PC-9 (cell line): ENCODE results near the gene CYFIP1. TPM values are rescaled to one million over a fixed set of nuclear protein-coding genes. Genes with fewer than 3 reads are reported as not detected.
"Not testable (repeated sequence)": the region's sequence is repeated elsewhere in the genome, so short reads cannot be mapped to it uniquely, and the experiment has no call there.

Source experiments
- BruUV-seq: library from RNA; stranded (reverse); fragments of 400-500 nt; replicated peaks from 2 replicates; lab custom pipeline; 2021; lab: Mats Ljungman, UMichigan
- CTCF ChIA-PET: fragments of 300-600 bp; sonication (Branson Sonifier 250); formaldehyde crosslinking; loops from one replicate; lab custom pipeline; 2022; ENCODE audit warnings: antibody characterized with exemption; lab: Charles Lee
- POLR2A ChIA-PET: fragments of 300-600 bp; sonication (Branson Sonifier 250); formaldehyde crosslinking; loops from one replicate; lab custom pipeline; 2022; ENCODE audit warnings: antibody characterized with exemption; ENCODE audit not compliant: unreplicated experiment; lab: Charles Lee
- DNase-seq, 2 experiments: peaks; one replicate each; pipeline versions ENCODE4 v3.0.0 to v3.0.0-alpha.2; 2015 to 2022; ENCODE audit warnings: mixed read lengths in 1 of 2
- H2AFZ ChIP-seq: fragments of 200-600 bp; sonication (generic); 2 replicates; pipeline ENCODE4 v1.8.1; 2017; ENCODE audit warnings: antibody characterized with exemption
- H3F3A ChIP-seq: fragments of 200-600 bp; sonication (generic); 2 replicates; pipeline ENCODE4 v1.8.1; 2017; ENCODE audit warnings: antibody characterized with exemption, mild to moderate bottlenecking, low read depth; ENCODE audit not compliant: insufficient read depth
- H3K27ac ChIP-seq: fragments of 200-600 bp; sonication (generic); 2 replicates; pipeline ENCODE4 v1.6.1; 2016; ENCODE audit warnings: mixed run types
- H3K27me3 ChIP-seq: fragments of 200-600 bp; sonication (generic); 2 replicates; pipeline ENCODE4 v1.6.1; 2016; ENCODE audit warnings: low read depth, mixed run types; ENCODE audit not compliant: insufficient read depth
- H3K36me3 ChIP-seq: fragments of 200-600 bp; sonication (generic); 2 replicates; pipeline ENCODE4 v1.6.1; 2016; ENCODE audit warnings: low read depth, mixed run types
- H3K4me1 ChIP-seq: fragments of 200-600 bp; sonication (generic); replicated peaks from 2 replicates; pipeline ENCODE4 v1.6.1; 2016; ENCODE audit warnings: mixed run types; ENCODE audit not compliant: insufficient read depth
- H3K4me2 ChIP-seq: fragments of 200-600 bp; sonication (generic); 2 replicates; pipeline ENCODE4 v1.6.1; 2017; ENCODE audit warnings: mixed run types
- H3K4me3 ChIP-seq: fragments of 200-600 bp; sonication (generic); 2 replicates; pipeline ENCODE4 v1.6.1; 2016; ENCODE audit warnings: mixed run types
- H3K79me2 ChIP-seq: fragments of 200-600 bp; sonication (generic); 2 replicates; pipeline ENCODE4 v1.6.1; 2017; ENCODE audit warnings: low read depth, mixed run types
- H3K9me2 ChIP-seq: fragments of 200-600 bp; sonication (generic); 2 replicates; pipeline ENCODE4 v1.8.1; 2017; ENCODE audit warnings: mild to moderate bottlenecking; ENCODE audit not compliant: insufficient read depth
- H3K9me3 ChIP-seq: fragments of 200-600 bp; sonication (generic); 2 replicates; pipeline ENCODE4 v1.8.1; 2016; ENCODE audit warnings: low read depth; ENCODE audit not compliant: insufficient read depth
- H4K20me1 ChIP-seq: fragments of 200-600 bp; sonication (generic); 2 replicates; pipeline ENCODE4 v1.8.1; 2017; ENCODE audit not compliant: insufficient read depth
- EZH2 ChIP-seq: fragments of 200-600 bp; sonication (generic); IDR thresholded peaks from 2 replicates; pipeline ENCODE4 v1.8.0; 2017; ENCODE audit warnings: antibody characterized with exemption, low read depth
- intact Hi-C: fragments of 100-400 bp; cut with micrococcal nuclease; formaldehyde crosslinking; loops from one replicate; pipeline ENCODE4 v1.10.0; 2022; ENCODE audit not compliant: unreplicated experiment
- total RNA-seq: library from RNA; stranded (reverse); gene quantifications from 2 replicates; pipeline ENCODE4 v1.2.3, GENCODE V29; 2021
- TF ChIP-seq, protein P1 (sequence below): fragments of 200-600 bp; sonication (generic); conservative IDR thresholded peaks from 2 replicates; pipeline ENCODE4 v1.6.1; 2017; ENCODE audit warnings: mixed run types, antibody characterized with exemption, mild to moderate bottlenecking, moderate library complexity

The CYFIP1 gene
- total RNA-seq, 1 experiment from 2014 or later = 114 TPM

DNA sequence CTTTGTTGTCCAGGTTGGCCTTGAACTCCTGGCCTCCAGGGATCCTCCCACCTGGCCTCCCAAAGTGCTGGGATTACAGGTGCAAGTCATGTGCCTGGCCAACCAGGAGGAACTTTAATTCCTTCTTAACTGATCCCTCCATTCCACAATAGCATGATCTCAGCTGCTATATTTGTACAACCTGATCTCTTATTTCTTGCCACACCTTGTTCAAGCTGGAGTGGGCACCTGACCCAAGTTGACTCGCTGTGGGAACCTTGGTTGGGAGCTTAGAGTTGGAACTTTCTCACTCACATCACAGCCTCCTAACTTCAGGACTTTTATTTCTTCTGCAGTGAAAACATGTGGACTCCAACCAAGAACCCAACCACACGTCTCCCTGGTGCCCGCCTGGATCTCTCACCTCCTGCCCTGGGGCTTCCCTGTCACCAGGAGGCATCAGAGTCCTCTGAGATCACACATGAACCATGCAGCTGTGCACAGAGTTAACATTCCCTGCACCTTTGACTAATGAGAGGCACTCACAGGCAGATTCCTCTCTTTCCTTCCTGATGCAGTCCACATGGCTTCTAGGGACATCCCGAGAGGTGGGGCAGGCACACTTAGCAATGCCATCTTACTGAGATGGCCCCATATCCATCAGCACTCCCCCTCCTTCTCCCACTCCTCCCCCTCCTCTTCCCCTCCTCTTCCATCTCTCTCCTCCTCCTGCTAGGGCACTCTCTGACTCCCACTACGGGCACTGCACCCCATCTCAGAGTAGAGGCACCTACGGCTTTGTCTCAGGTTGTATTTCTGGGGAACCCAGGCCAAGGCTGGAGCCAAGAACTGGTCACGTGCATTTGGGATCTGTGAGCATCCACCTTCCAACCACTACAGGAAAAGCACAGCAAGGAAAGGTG lies 9.7 kb upstream of the CYFIP1 start:
- Histone ChIP-seq H2AFZ (no peak overlapping the region), H3K4me2 (no peak overlapping the region), H3F3A (no peaks in the 10 kb centered on the region), H3K4me3 (no peak overlapping the region), H4K20me1 (no peaks in the 10 kb centered on the region), H3K36me3 (peaks cover 4% of the 10 kb centered on the region; the same call in 1 of the 2 replicates), H3K4me1 (no peaks in the 10 kb centered on the region), H3K27ac (no peak overlapping the region), H3K27me3 (no peaks in the 10 kb centered on the region), H3K9me3 (no peaks in the 10 kb centered on the region), H3K9me2 (no peaks in the 10 kb centered on the region), H3K79me2 (no peaks in the 10 kb centered on the region)
- no TSS peak for BruUV-seq
- intact Hi-C loops = no loop called here
- CTCF ChIA-PET = no interaction called here
- POLR2A ChIA-PET = interaction anchor here (0.7 kb wide), 1 partner anchor 9 kb away, joined by 4 read pairs; no protein-coding TSS in a partner anchor
- TF ChIP-seq, protein P1, sequence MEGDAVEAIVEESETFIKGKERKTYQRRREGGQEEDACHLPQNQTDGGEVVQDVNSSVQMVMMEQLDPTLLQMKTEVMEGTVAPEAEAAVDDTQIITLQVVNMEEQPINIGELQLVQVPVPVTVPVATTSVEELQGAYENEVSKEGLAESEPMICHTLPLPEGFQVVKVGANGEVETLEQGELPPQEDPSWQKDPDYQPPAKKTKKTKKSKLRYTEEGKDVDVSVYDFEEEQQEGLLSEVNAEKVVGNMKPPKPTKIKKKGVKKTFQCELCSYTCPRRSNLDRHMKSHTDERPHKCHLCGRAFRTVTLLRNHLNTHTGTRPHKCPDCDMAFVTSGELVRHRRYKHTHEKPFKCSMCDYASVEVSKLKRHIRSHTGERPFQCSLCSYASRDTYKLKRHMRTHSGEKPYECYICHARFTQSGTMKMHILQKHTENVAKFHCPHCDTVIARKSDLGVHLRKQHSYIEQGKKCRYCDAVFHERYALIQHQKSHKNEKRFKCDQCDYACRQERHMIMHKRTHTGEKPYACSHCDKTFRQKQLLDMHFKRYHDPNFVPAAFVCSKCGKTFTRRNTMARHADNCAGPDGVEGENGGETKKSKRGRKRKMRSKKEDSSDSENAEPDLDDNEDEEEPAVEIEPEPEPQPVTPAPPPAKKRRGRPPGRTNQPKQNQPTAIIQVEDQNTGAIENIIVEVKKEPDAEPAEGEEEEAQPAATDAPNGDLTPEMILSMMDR = no peak
- TF ChIP-seq EZH2 = no peak
- no peak for DNase-seq

- Histone ChIP-seq H3K79me2 (no peaks in the 10 kb centered on the region), H3K27ac (no peak overlapping the region)
- CTCF ChIA-PET = no interaction called here
Measured at GRCh38 chr15:22988811-22989210, 8.6 kb upstream of the CYFIP1 start.

GRCh38 chr15:22981931-22982330 lies 1.8 kb upstream of the CYFIP1 start:
- DNase-seq, H3K4me3 ChIP-seq, H2AFZ ChIP-seq, H3K9me2 ChIP-seq, CTCF ChIA-PET, H3K4me2 ChIP-seq, BruUV-seq, H3F3A ChIP-seq, H3K27ac ChIP-seq, H3K27me3 ChIP-seq, H3K36me3 ChIP-seq, H3K9me3 ChIP-seq, H3K4me1 ChIP-seq: not testable (repeated sequence)
- Histone ChIP-seq H4K20me1 (peaks cover 11% of the 10 kb centered on the region), H3K79me2 (peaks cover 29% of the 10 kb centered on the region)
- intact Hi-C loops = loop anchor here (2.0 kb wide), 1 partner anchor 57 kb away; the partner anchor contains the start of gene TUBGCP5
- POLR2A ChIA-PET = interaction anchor here (0.6 kb wide), 1 partner anchor 101 kb away, joined by 4 read pairs; no protein-coding TSS in a partner anchor

More at GRCh38 chr15:22988811-22989210, 8.6 kb upstream of the CYFIP1 start:
- Histone ChIP-seq H3K27me3 (no peaks in the 10 kb centered on the region), H3F3A (no peaks in the 10 kb centered on the region), H3K36me3 (no peaks in the 10 kb centered on the region), H3K9me3 (no peaks in the 10 kb centered on the region), H3K4me2 (no peak overlapping the region), H2AFZ (no peak overlapping the region), H4K20me1 (no peaks in the 10 kb centered on the region), H3K4me1 (no peaks in the 10 kb centered on the region), H3K4me3 (no peak overlapping the region), H3K9me2 (no peaks in the 10 kb centered on the region)
- intact Hi-C loops = no loop called here
- POLR2A ChIA-PET = no interaction called here
- no TSS peak for BruUV-seq
- no peak for TF ChIP-seq EZH2
- TF ChIP-seq, protein P1 = no peak
- no peak for DNase-seq
